CD4-positive, alpha-beta memory T cell (primary cell): Measurements from ENCODE around the gene FBXL5. TPM values are rescaled to one million over a fixed set of nuclear protein-coding genes. Genes with fewer than 3 reads are reported as not detected.
A peak's percentile ranks its signal among the peaks of the same experiment; 100 is the strongest.
"Not testable (repeated sequence)": the region's sequence is repeated elsewhere in the genome, so short reads cannot be mapped to it uniquely, and the experiment has no call there.

Experiments used
- CTCF ChIA-PET: fragments of 350-600 bp; sonication (Branson Sonifier 250); formaldehyde crosslinking; loops from one replicate; lab custom pipeline; 2021; ENCODE audit warnings: inconsistent platforms; ENCODE audit not compliant: partially characterized antibody; lab: Charles Lee
- POLR2A ChIA-PET: fragments of 350-600 bp; sonication (Branson Sonifier 250); formaldehyde crosslinking; loops from one replicate; lab custom pipeline; 2021; ENCODE audit not compliant: partially characterized antibody; lab: Charles Lee
- DNase-seq, 5 donors: peaks; one replicate each; pipeline versions ENCODE4 v3.0.0 to v3.0.0-alpha.2; 2020 to 2022; ENCODE audit warnings: mixed read lengths in 1 of 5
- H3K27ac ChIP-seq: one replicate; pipeline ENCODE4 v1.7.0; 2013; ENCODE audit warnings: low read depth, low read length
- H3K27me3 ChIP-seq: 2 replicates; pipeline ENCODE4 v1.7.0; 2013; ENCODE audit warnings: mild to moderate bottlenecking, low read length, moderate library complexity; ENCODE audit not compliant: insufficient read depth
- H3K36me3 ChIP-seq: 2 replicates; pipeline ENCODE4 v1.7.0; 2013; ENCODE audit warnings: mild to moderate bottlenecking, low read length, moderate library complexity; ENCODE audit not compliant: insufficient read depth
- H3K4me1 ChIP-seq: 2 replicates; pipeline ENCODE4 v1.7.0; 2013; ENCODE audit warnings: mild to moderate bottlenecking, low read length, moderate library complexity; ENCODE audit not compliant: insufficient read depth
- H3K4me3 ChIP-seq, 2 donors: one replicate each; pipeline ENCODE4 v1.7.0; 2013; ENCODE audit warnings: low read length in 2 of 2, mild to moderate bottlenecking in 1 of 2
- H3K9me3 ChIP-seq, 2 donors: one replicate each; pipeline ENCODE4 v1.7.0; 2013; ENCODE audit warnings: low read length in 2 of 2, control low read depth in 1 of 2; ENCODE audit not compliant: control insufficient read depth in 1 of 2
- H3K27ac Mint-ChIP-seq, 7 donors: one replicate each; pipeline ENCODE4 v1.8.0; 2020 to 2021; ENCODE audit warnings: mixed read lengths in 7 of 7, mild to moderate bottlenecking in 6 of 7, inconsistent platforms in 3 of 7, moderate library complexity in 3 of 7
- H3K27me3 Mint-ChIP-seq, 2 donors: one replicate each; pipeline ENCODE4 v1.8.0; 2020 to 2021; ENCODE audit warnings: mixed read lengths in 2 of 2
- H3K36me3 Mint-ChIP-seq, 2 donors: one replicate each; pipeline ENCODE4 v1.8.0; 2020 to 2021; ENCODE audit warnings: mixed read lengths in 2 of 2, inconsistent platforms in 1 of 2, mild to moderate bottlenecking in 1 of 2
- H3K4me1 Mint-ChIP-seq, 4 donors: one replicate each; pipeline ENCODE4 v1.8.0; 2020 to 2021; ENCODE audit warnings: mixed read lengths in 4 of 4, mild to moderate bottlenecking in 1 of 4
- H3K4me3 Mint-ChIP-seq, 8 donors: one replicate each; pipeline ENCODE4 v1.8.0; 2020 to 2021; ENCODE audit warnings: mixed read lengths in 8 of 8, mild to moderate bottlenecking in 7 of 8, moderate library complexity in 6 of 8, inconsistent platforms in 3 of 8
- H3K9me3 Mint-ChIP-seq, 8 donors: one replicate each; pipeline ENCODE4 v1.8.0; 2020 to 2021; ENCODE audit warnings: mixed read lengths in 8 of 8, mild to moderate bottlenecking in 5 of 8, inconsistent platforms in 3 of 8, moderate library complexity in 1 of 8
- intact Hi-C: fragments of 100-400 bp; cut with micrococcal nuclease; formaldehyde crosslinking; loops from one replicate; pipeline ENCODE4 v1.15.1; 2023
- polyA plus RNA-seq, 2 donors: library from polyadenylated mRNA; unstranded; fragments of 300-500 nt; fragmentation: Illumina TruSeq; gene quantifications; one replicate each; pipeline ENCODE4 v1.2.3, GENCODE V29; 2021
- total RNA-seq, 2 experiments: library from RNA; stranded (reverse); gene quantifications; one replicate each; pipeline ENCODE4 v1.2.3, GENCODE V29; 2021

The FBXL5 gene
- total and polyA plus RNA-seq, 4 experiments from 2014 or later, result 62.2 to 203 (median 75.6) TPM

- ChIA-PET POLR2A (interaction anchor here (2.4 kb wide), 1 partner anchor 18 kb away, joined by 8 read pairs; the partner anchor contains the start of gene FBXL5), CTCF (interaction anchor here (1.0 kb wide), 2 partner anchors 8 to 13 kb away, joined by 3 read pairs; no protein-coding TSS in a partner anchor)
- no peaks in the 10 kb centered on the region for H3K27me3 ChIP-seq
- no peak overlapping the region for H3K4me3 ChIP-seq
- no peaks in the 10 kb centered on the region for H3K4me1 ChIP-seq
- H3K36me3 ChIP-seq, result peaks cover 40% of the 10 kb centered on the region
- peaks cover 44 to 64% of the 10 kb centered on the region in 2 donors for H3K36me3 Mint-ChIP-seq
- no peak overlapping the region for H3K27ac Mint-ChIP-seq
- H3K27ac ChIP-seq, result no peak overlapping the region
- H3K27me3 Mint-ChIP-seq, result no peaks in the 10 kb centered on the region
- intact Hi-C loops, result no loop called here
- H3K4me3 Mint-ChIP-seq, result no peak overlapping the region
- no peaks in the 10 kb centered on the region for H3K9me3 ChIP-seq
- no peak for DNase-seq
- H3K9me3 Mint-ChIP-seq, result no peaks in the 10 kb centered on the region
- H3K4me1 Mint-ChIP-seq, result peaks cover 0 to 11% (median 6%) of the 10 kb centered on the region in 4 donors
Measured at GRCh38 chr4:15636818-15637217, 18.3 kb downstream of the FBXL5 start.

DNA sequence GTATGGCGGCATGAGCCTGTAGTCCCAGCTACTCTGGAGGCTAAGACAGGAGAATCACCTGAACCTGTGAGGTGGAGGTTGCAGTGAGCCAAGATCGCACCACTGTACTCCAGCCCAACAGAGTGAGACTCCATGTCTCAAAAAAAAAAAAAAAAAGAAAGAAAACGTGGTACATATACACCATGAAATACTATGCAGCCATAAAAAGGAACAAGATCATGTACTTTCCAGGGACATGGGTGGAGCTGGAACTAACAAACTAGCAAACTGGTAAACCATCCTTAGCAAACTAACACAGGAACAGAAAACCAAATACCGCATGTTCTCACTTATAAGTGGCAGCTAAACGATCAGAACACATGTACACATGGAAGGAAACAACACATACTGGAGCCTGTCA, 37.8 kb downstream of the FBXL5 start:
- H3K9me3 ChIP-seq, CTCF ChIA-PET, DNase-seq, H3K4me1 ChIP-seq, H3K4me3 ChIP-seq, H3K27ac ChIP-seq, H3K27me3 ChIP-seq, intact Hi-C loops, H3K36me3 ChIP-seq, POLR2A ChIA-PET, H3K27me3 Mint-ChIP-seq: not testable (repeated sequence)
- Mint-ChIP-seq H3K9me3 (peaks cover 3 to 34% (median 19%) of the 10 kb centered on the region in 8 donors), H3K4me3 (peak overlapping the region in 2 of 8 donors; percentile 8 to 25), H3K36me3 (peaks cover 63 to 76% of the 10 kb centered on the region in 2 donors), H3K27ac (peak overlapping the region in 1 of 7 donors; percentile 44), H3K4me1 (peaks cover 19 to 41% (median 28%) of the 10 kb centered on the region in 4 donors)

DNA sequence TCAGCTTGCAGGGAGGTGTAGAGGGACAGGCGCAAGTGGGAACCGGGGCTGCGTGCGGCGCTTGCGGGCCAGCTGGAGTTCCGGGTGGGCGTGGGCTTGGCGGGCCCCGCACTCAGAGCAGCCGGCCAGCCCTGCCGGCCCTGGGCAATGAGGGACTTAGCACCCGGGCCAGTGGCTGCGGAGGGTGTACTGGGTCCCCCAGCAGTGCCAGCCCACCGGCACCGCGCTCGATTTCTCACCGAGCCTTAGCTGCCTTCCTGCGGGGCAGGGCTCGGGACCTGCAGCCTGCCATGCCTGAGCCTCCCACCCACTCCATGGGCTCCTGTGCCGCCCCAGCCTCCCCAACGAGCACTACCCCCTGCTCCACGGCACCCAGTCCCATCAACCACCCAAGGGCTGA, 40.3 kb downstream of the FBXL5 start:
- H3K4me3 ChIP-seq, H3K4me1 ChIP-seq, intact Hi-C loops, H3K27me3 Mint-ChIP-seq, POLR2A ChIA-PET, DNase-seq, H3K4me3 Mint-ChIP-seq, H3K27me3 ChIP-seq, H3K27ac ChIP-seq, H3K9me3 ChIP-seq, H3K36me3 ChIP-seq, CTCF ChIA-PET, H3K27ac Mint-ChIP-seq: not testable (repeated sequence)
- H3K4me1 Mint-ChIP-seq, result peaks cover 17 to 34% (median 20%) of the 10 kb centered on the region in 4 donors
- H3K9me3 Mint-ChIP-seq, result peaks cover 0 to 16% (median 9%) of the 10 kb centered on the region in 8 donors
- H3K36me3 Mint-ChIP-seq, result peaks cover 57 to 61% of the 10 kb centered on the region in 2 donors

GRCh38 chr4:15612136-15612535, 43.0 kb downstream of the FBXL5 start:
- H3K4me1 Mint-ChIP-seq, result peaks cover 14 to 33% (median 16%) of the 10 kb centered on the region in 4 donors
- Histone ChIP-seq H3K9me3 (no peaks in the 10 kb centered on the region), H3K27me3 (no peaks in the 10 kb centered on the region), H3K36me3 (no peaks in the 10 kb centered on the region), H3K4me1 (no peaks in the 10 kb centered on the region), H3K27ac (no peak overlapping the region), H3K4me3 (no peak overlapping the region)
- H3K9me3 Mint-ChIP-seq, result peaks cover 0 to 2% (median 0%) of the 10 kb centered on the region in 8 donors
- no peak for DNase-seq
- H3K27me3 Mint-ChIP-seq, result no peaks in the 10 kb centered on the region
- H3K4me3 Mint-ChIP-seq, result no peak overlapping the region
- H3K27ac Mint-ChIP-seq, result no peak overlapping the region
- H3K36me3 Mint-ChIP-seq, result peaks cover 43 to 52% of the 10 kb centered on the region in 2 donors
- ChIA-PET POLR2A (no interaction called here), CTCF (no interaction called here)
- intact Hi-C loops, result no loop called here

DNA sequence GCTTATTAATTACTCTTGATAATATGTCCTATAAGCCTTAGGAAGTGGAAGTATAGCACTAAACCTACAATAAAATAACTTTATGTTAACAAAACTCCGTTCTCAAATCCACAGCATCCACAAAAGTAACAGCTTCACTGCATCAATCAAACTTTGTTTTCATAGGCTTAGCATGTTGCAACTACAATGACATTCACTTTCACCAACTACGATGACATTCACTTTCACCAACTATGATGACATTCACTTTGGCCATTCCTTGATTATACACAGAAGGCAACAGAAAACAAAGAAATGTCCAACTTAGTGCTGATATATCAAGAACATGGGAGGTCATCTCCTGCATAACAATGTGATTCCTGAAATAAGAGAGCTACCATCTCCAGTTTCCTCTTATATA, 44.3 kb downstream of the FBXL5 start:
- ChIA-PET CTCF (no interaction called here), POLR2A (no interaction called here)
- no peak overlapping the region for H3K4me3 Mint-ChIP-seq
- no peak for DNase-seq
- H3K9me3 Mint-ChIP-seq, result no peaks in the 10 kb centered on the region
- H3K36me3 Mint-ChIP-seq, result peaks cover 38 to 43% of the 10 kb centered on the region in 2 donors
- H3K4me1 Mint-ChIP-seq, result peaks cover 6 to 27% (median 10%) of the 10 kb centered on the region in 4 donors
- intact Hi-C loops, result no loop called here
- no peak overlapping the region for H3K4me3 ChIP-seq
- no peaks in the 10 kb centered on the region for H3K4me1 ChIP-seq
- H3K9me3 ChIP-seq, result no peaks in the 10 kb centered on the region
- H3K27me3 ChIP-seq, result no peaks in the 10 kb centered on the region
- no peak overlapping the region for H3K27ac Mint-ChIP-seq
- H3K27ac ChIP-seq, result no peak overlapping the region
- no peaks in the 10 kb centered on the region for H3K36me3 ChIP-seq
- no peaks in the 10 kb centered on the region for H3K27me3 Mint-ChIP-seq

GRCh38 chr4:15605537-15605936, 49.6 kb downstream of the FBXL5 start:
- POLR2A ChIA-PET, result no interaction called here
- H3K27ac Mint-ChIP-seq, result no peak overlapping the region

GRCh38 chr4:15601862-15602261, 53.3 kb downstream of the FBXL5 start:
- Histone ChIP-seq H3K4me3 (no peak overlapping the region), H3K36me3 (no peaks in the 10 kb centered on the region), H3K4me1 (no peaks in the 10 kb centered on the region), H3K9me3 (no peaks in the 10 kb centered on the region), H3K27ac (no peak overlapping the region), H3K27me3 (no peaks in the 10 kb centered on the region)
- DNase-seq, result no peak
- H3K27ac Mint-ChIP-seq, result no peak overlapping the region
- ChIA-PET CTCF (no interaction called here), POLR2A (no interaction called here)
- no peaks in the 10 kb centered on the region for H3K9me3 Mint-ChIP-seq
- no peaks in the 10 kb centered on the region for H3K27me3 Mint-ChIP-seq
- intact Hi-C loops, result no loop called here
- H3K4me3 Mint-ChIP-seq, result no peak overlapping the region
- peaks cover 46 to 60% of the 10 kb centered on the region in 2 donors for H3K36me3 Mint-ChIP-seq
- H3K4me1 Mint-ChIP-seq, result no peaks in the 10 kb centered on the region

More at GRCh38 chr4:15605537-15605936, 49.6 kb downstream of the FBXL5 start:
- CTCF ChIA-PET, result no interaction called here
- Mint-ChIP-seq H3K4me1 (peaks cover 0 to 5% (median 4%) of the 10 kb centered on the region in 4 donors), H3K36me3 (peaks cover 52 to 56% of the 10 kb centered on the region in 2 donors), H3K27me3 (no peaks in the 10 kb centered on the region), H3K4me3 (no peak overlapping the region), H3K9me3 (no peaks in the 10 kb centered on the region)
- Histone ChIP-seq H3K27me3 (no peaks in the 10 kb centered on the region), H3K4me1 (no peaks in the 10 kb centered on the region), H3K4me3 (no peak overlapping the region), H3K27ac (no peak overlapping the region), H3K36me3 (no peaks in the 10 kb centered on the region), H3K9me3 (no peaks in the 10 kb centered on the region)
- no peak for DNase-seq
- intact Hi-C loops, result no loop called here
